GM21423 (cell line): ENCODE results near the gene ST6GAL2.

Source experiments
- ATAC-seq: cut with Tn5 transposase; IDR thresholded peaks from one replicate; pipeline ENCODE4 v1.9.1; 2021; ENCODE audit warnings: mild to moderate bottlenecking, moderate library complexity; ENCODE audit not compliant: unreplicated experiment

The ST6GAL2 gene

GRCh38 chr2:106831241-106831640 is 54.7 kb downstream of the ST6GAL2 start:
- ATAC-seq = no peak

- no peak for ATAC-seq
These were observed 55.8 kb downstream of the ST6GAL2 start for GRCh38 chr2:106830191-106830590.

GRCh38 chr2:106828119-106828518 is 57.8 kb downstream of the ST6GAL2 start:
- ATAC-seq = no peak

GRCh38 chr2:106827158-106827557 is 58.8 kb downstream of the ST6GAL2 start:
- ATAC-seq = no peak

GRCh38 chr2:106825161-106825560 is 60.8 kb downstream of the ST6GAL2 start:
- ATAC-seq = no peak

- no peak for ATAC-seq
These were observed 69.0 kb downstream of the ST6GAL2 start for GRCh38 chr2:106816974-106817373.

- no peak for ATAC-seq
These were observed 73.1 kb downstream of the ST6GAL2 start for GRCh38 chr2:106812841-106813240.

GRCh38 chr2:106812383-106812782 is 73.6 kb downstream of the ST6GAL2 start:
- ATAC-seq = no peak

- ATAC-seq = no peak
These were observed 80.3 kb downstream of the ST6GAL2 start for GRCh38 chr2:106805716-106806115.

GRCh38 chr2:106804161-106804560 is 81.8 kb downstream of the ST6GAL2 start:
- no peak for ATAC-seq

GRCh38 chr2:106800976-106801655 is 84.9 kb downstream of the ST6GAL2 start:
- no peak for ATAC-seq

- ATAC-seq = no peak
These were observed 85.8 kb downstream of the ST6GAL2 start for GRCh38 chr2:106800180-106800579.

GRCh38 chr2:106798826-106799552 is 87.0 kb downstream of the ST6GAL2 start:
- ATAC-seq = no peak

GRCh38 chr2:106797494-106797893 is 88.5 kb downstream of the ST6GAL2 start:
- no peak for ATAC-seq

GRCh38 chr2:106792671-106793070 is 93.3 kb downstream of the ST6GAL2 start:
- no peak for ATAC-seq

- no peak for ATAC-seq
These were observed 96.8 kb downstream of the ST6GAL2 start for GRCh38 chr2:106789185-106789584.

GRCh38 chr2:106782681-106783080 is 103.3 kb downstream of the ST6GAL2 start:
- no peak for ATAC-seq

- no peak for ATAC-seq
These were observed 104.8 kb downstream of the ST6GAL2 start for GRCh38 chr2:106781196-106781595.

GRCh38 chr2:106771811-106772210 is 114.2 kb downstream of the ST6GAL2 start:
- ATAC-seq = no peak

GRCh38 chr2:106770986-106771385 is 115.0 kb downstream of the ST6GAL2 start:
- no peak for ATAC-seq

GRCh38 chr2:106764614-106765013 is 121.4 kb downstream of the ST6GAL2 start:
- no peak for ATAC-seq

GRCh38 chr2:106759966-106760365 is 126.0 kb downstream of the ST6GAL2 start:
- ATAC-seq = no peak
